Measurements from ENCODE around the gene FHIP1A. TPM values are rescaled to one million over a fixed set of nuclear protein-coding genes. Genes with fewer than 3 reads are reported as not detected.

Gene FHIP1A
- polyA plus RNA-seq, 6 donors from 2014 or later: 0.10 TPM; not detected in 5

DNA sequence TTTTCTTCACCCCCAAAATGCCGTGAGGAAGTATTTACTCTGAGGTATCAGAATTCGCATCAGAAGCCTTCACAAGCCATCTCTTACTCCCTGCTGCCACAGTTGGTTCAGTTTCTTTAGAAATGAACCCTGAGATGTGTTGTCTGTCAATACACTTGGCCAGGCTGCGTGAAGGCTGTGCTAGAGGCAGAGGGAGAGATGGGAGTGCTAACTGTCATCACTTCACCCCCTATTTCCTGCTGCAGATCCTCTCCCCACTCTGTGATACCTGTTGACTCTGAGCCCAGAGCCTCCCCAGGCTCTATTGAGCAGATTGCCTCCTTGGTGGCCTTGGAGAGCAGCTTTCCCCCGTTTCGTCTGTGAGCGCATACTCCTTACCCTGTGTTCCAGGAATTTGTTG, 34.8 kb downstream of the FHIP1A start:
- Mint-ChIP-seq H3K27ac (no peak overlapping the region), H3K4me3 (no peak overlapping the region), H3K27me3 (peaks cover 20 to 30% (median 26%) of the 10 kb centered on the region in 3 donors), H3K4me1 (no peaks in the 10 kb centered on the region), H3K9me3 (peaks cover 0 to 4% (median 0%) of the 10 kb centered on the region in 7 donors), H3K36me3 (no peaks in the 10 kb centered on the region)
- DNase-seq: no peak
- no peak for ATAC-seq (ENCODE audit: low read depth in 2 of 2)

DNA sequence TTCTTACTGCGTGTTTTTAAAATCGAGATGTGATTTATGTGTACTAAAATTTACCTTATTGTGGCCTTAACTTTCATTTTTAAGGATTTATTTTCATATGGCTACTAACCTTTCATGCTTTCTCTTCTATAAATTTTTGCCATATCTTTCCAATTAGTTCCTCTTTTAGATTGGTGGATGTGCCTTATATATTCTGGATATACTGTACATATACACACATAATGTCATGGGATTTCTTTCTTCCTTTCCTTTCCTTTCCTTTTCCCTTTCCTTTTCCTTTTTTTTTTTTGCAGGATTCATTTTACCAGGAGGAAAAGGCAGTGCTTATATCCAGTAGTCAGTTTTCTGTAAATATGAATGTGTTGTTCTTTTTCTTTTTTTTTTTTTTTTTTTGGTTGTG, 37.2 kb downstream of the FHIP1A start:
- no peak for ATAC-seq (ENCODE audit: low read depth in 2 of 2)
- Mint-ChIP-seq H3K27me3 (peaks cover 21 to 26% (median 26%) of the 10 kb centered on the region in 3 donors), H3K9me3 (peaks cover 0 to 4% (median 0%) of the 10 kb centered on the region in 7 donors)

DNA sequence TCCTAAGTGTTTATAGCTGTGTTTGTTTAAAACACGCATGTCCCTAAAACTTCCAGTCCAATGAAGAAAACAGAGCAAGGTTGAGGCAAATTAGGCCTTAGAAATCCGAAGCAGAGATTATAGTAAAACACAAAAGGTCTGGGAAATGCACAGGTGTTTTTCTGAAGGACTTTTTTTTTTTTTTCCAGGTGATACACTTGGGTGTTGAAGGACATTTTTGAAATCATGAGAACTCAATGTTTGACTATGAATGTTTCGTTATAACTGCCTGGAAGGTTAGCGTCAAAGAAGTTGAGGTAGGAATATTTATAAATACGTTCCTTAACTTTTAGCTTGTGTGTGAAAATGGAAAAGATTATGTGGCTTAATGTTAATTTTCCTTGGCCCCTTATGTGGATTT, 45.5 kb downstream of the FHIP1A start:
- Mint-ChIP-seq H3K27me3 (peaks cover 0 to 6% (median 4%) of the 10 kb centered on the region in 3 donors), H3K27ac (no peak overlapping the region), H3K9me3 (no peaks in the 10 kb centered on the region), H3K4me1 (no peaks in the 10 kb centered on the region), H3K36me3 (no peaks in the 10 kb centered on the region), H3K4me3 (no peak overlapping the region)
- ATAC-seq (ENCODE audit: low read depth in 2 of 2) (no peak), DNase-seq (no peak)

More for the DNA sequence above, 37.2 kb downstream of the FHIP1A start:
- H3K4me1 Mint-ChIP-seq: no peaks in the 10 kb centered on the region
- H3K4me3 Mint-ChIP-seq: no peak overlapping the region
- H3K36me3 Mint-ChIP-seq: no peaks in the 10 kb centered on the region
- DNase-seq: no peak
- no peak overlapping the region for H3K27ac Mint-ChIP-seq

DNA sequence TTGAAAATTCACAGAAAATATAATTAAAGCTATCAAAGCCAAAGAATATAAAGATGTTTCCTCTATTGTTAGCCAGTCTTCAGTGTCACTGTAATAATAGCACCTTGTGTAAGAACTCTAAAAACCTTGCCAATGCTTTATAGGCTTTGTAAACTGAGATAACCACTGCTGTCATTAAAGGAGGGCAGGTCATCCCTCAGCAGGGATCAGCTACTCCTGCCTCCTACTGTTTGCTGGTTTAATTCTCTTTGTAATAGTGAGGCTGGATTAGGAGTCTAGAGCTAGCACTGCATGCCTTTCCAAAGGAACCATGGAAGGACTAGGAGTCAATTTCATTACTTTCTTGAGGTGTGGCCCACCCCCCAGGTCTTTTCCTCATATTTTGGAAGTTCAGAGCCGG, 46.2 kb downstream of the FHIP1A start:
- H3K27ac Mint-ChIP-seq: no peak overlapping the region
- peaks cover 0 to 6% (median 4%) of the 10 kb centered on the region in 3 donors for H3K27me3 Mint-ChIP-seq
- ATAC-seq (ENCODE audit: low read depth in 2 of 2): no peak
- H3K9me3 Mint-ChIP-seq: no peaks in the 10 kb centered on the region
- H3K4me1 Mint-ChIP-seq: no peaks in the 10 kb centered on the region
- no peak overlapping the region for H3K4me3 Mint-ChIP-seq
- H3K36me3 Mint-ChIP-seq: no peaks in the 10 kb centered on the region
- DNase-seq: no peak

DNA sequence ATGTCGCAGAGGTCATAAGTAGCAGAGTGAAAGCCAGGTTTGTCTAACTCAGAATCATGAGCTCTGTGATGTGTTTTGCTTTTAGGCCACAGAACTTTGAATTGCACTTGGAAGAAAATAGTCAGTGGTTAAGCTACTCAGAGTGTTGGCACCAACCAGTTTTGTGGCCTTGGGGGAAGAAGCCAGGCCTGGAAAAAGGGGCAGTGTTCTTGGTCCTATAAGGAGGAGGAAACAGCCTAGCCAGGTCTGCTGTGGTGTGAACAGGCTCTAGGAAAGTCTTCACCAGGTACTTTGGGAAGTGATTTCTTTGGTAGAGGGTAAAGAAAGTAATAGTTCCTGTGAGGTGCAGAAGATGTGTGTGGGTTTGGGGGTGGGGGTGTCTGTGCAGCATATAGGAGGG, 49.2 kb downstream of the FHIP1A start:
- Mint-ChIP-seq H3K27ac (no peak overlapping the region), H3K4me1 (no peaks in the 10 kb centered on the region), H3K36me3 (no peaks in the 10 kb centered on the region), H3K27me3 (peaks cover 0 to 10% (median 9%) of the 10 kb centered on the region in 3 donors), H3K9me3 (peaks cover 0 to 2% (median 0%) of the 10 kb centered on the region in 7 donors), H3K4me3 (no peak overlapping the region)
- ATAC-seq (ENCODE audit: low read depth in 2 of 2) (no peak), DNase-seq (no peak)

Other genes starting within 250 kb of the FHIP1A start
- gene PRSS48, start 132.0 kb upstream of the FHIP1A start, polyA plus RNA-seq (ENCODE audit: low read depth in 6 of 6): not detected
- gene SH3D19, start 83.6 kb upstream of the FHIP1A start, polyA plus RNA-seq (ENCODE audit: low read depth in 6 of 6): 1 to 10 TPM in 4 of 6 donors, not detected in 2; 1.7 to 3.7 (median 2.3) TPM

Measured in naive B cell (primary cell).